Mesodermal cell (in vitro differentiated cells): ENCODE measurements around the gene PTPRN2.
"Not testable (repeated sequence)": the region's sequence is repeated elsewhere in the genome, so short reads cannot be mapped to it uniquely, and the experiment has no call there.

Experiments used
- H3K27ac ChIP-seq: 2 replicates; pipeline ENCODE4 v1.7.0; 2013; ENCODE audit warnings: mild to moderate bottlenecking, low read depth, low read length, moderate library complexity; ENCODE audit not compliant: severe bottlenecking
- H3K36me3 ChIP-seq: 2 replicates; pipeline ENCODE4 v1.7.1; 2013; ENCODE audit warnings: mild to moderate bottlenecking, low read length, moderate library complexity; ENCODE audit not compliant: control insufficient read depth, insufficient read depth
- H3K4me1 ChIP-seq: one replicate; pipeline ENCODE4 v1.7.1; 2013; ENCODE audit warnings: mild to moderate bottlenecking, low read length; ENCODE audit not compliant: insufficient read depth, control insufficient read depth, poor library complexity, severe bottlenecking
- H3K4me3 ChIP-seq: 2 replicates; pipeline ENCODE4 v1.7.0; 2013; ENCODE audit warnings: low read length, control low read depth, mild to moderate bottlenecking; ENCODE audit not compliant: insufficient read depth, poor library complexity, severe bottlenecking; ENCODE audit errors: extremely low read depth
- H3K9me3 ChIP-seq: 2 replicates; pipeline ENCODE4 v1.7.1; 2013; ENCODE audit warnings: mild to moderate bottlenecking, low read length, moderate library complexity; ENCODE audit not compliant: control insufficient read depth
- WGBS, 2 experiments: methylation state at CpG; one replicate each; pipeline ENCODE4 v1.1.5; 2013; ENCODE audit warnings: missing lambda C conversion rate in 2 of 2; ENCODE audit not compliant: insufficient coverage in 2 of 2; 5-methylcytosine and 5-hydroxymethylcytosine counted together

Gene PTPRN2

DNA sequence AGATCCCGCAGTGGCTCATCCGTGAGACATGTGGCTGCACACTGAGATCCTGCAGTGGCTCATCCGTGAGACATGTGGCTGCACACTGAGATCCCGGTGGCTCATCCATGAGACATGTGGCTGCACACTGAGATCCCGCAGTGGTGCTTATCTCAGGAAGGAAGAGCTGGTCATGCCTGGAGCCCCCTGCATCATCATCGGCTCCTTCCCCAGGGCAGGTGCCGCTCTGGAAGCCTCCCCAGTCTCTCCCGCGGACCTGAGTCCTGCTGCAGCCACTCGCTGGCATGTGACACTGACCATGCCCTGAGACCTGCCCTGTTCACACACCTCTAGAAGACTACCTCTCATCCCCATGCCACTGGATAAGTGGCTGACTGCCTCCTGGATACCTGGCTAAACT is 181.3 kb downstream of the PTPRN2 start:
- H3K36me3 ChIP-seq, result no peaks in the 10 kb centered on the region
- WGBS, 2 experiments, result 85 to 90% methylated on average over 8 to 10 of the region's 10 CpGs
- H3K4me3 ChIP-seq, result no peak overlapping the region
- no peak overlapping the region for H3K27ac ChIP-seq
- peaks cover 80% of the 10 kb centered on the region for H3K9me3 ChIP-seq
- no peaks in the 10 kb centered on the region for H3K4me1 ChIP-seq

DNA sequence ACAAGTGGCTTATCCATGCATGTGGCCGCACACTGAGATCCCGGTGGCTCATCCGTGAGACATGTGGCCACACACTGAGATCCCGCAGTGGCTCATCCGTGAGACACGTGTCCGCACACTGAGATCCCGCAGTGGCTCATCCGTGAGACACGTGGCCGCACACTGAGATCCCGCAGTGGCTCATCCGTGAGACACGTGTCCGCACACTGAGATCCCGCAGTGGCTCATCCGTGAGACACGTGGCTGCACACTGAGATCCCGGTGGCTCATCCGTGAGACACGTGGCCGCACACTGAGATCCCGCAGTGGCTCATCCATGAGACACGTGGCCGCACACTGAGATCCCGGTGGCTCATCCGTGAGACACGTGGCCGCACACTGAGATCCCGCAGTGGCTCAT is 181.9 kb downstream of the PTPRN2 start:
- not testable (repeated sequence) for H3K27ac ChIP-seq, H3K4me1 ChIP-seq, H3K36me3 ChIP-seq, H3K4me3 ChIP-seq
- peaks cover 80% of the 10 kb centered on the region for H3K9me3 ChIP-seq
- WGBS, 2 experiments, result 89 to 91% methylated on average over 16 to 20 of the region's 30 CpGs

DNA sequence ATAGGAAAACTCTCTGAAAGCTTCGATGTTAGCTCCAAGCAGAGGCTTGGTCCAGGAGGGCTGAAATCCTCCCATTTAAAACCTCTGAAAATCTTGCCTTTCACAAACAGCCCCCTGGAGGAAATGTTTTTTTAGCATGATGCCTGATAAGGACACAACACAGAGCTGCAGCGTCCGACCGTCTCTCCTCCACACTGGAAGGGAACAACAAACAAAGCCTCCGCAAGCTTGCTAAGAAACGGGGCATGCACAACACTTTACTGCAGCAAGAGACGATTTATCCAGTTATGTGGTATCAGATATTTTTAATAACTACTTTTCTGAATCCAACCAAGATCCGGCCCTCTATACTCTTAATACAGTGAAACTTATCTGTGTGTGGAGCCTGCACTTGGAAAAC is 182.3 kb downstream of the PTPRN2 start:
- no peak overlapping the region for H3K4me3 ChIP-seq
- no peaks in the 10 kb centered on the region for H3K4me1 ChIP-seq
- H3K36me3 ChIP-seq, result no peaks in the 10 kb centered on the region
- peaks cover 81% of the 10 kb centered on the region for H3K9me3 ChIP-seq
- H3K27ac ChIP-seq, result no peak overlapping the region
- 94 to 100% methylated on average over 2 to 5 of the region's 8 CpGs for WGBS, 2 experiments

DNA sequence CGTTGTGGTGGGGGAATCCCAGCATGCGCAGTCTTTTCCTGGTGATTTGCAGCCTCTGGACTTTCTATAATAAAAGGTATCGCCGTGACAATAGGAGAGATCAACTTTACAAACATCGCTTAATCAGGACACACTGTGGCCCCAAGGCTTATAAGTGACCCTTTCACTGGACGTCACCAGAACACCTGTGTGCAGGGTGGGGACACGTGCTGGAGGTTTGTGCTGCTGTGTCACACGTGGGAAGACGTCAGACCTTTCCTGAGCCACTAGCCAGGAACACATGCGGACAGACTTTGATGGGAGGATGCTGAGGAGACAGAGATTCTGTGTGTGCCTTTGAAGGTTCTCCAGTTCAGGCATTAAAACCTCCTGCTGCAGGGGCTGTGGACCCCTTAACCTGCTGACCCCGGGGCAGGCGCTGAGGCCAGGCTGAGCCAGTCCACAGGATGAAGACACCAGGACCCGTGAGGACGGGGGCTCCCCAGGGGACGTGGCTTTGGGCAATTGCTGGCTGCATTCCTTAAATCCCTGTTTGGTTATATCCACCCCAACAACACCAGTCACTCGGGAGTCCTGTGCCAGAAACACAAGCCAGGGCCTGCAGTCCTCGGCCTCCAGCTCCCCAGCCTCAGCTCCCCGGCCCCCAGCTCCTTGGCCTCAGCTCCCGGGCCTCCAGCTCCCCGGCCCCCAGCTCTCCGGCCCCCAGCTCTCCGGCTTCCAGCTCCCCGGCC is 183.4 kb downstream of the PTPRN2 start:
- 74 to 77% methylated on average over 17 to 19 of the region's 23 CpGs for WGBS, 2 experiments
- no peak overlapping the region for H3K4me3 ChIP-seq
- no peak overlapping the region for H3K27ac ChIP-seq
- no peaks in the 10 kb centered on the region for H3K4me1 ChIP-seq
- peaks cover 81% of the 10 kb centered on the region for H3K9me3 ChIP-seq
- no peaks in the 10 kb centered on the region for H3K36me3 ChIP-seq

DNA sequence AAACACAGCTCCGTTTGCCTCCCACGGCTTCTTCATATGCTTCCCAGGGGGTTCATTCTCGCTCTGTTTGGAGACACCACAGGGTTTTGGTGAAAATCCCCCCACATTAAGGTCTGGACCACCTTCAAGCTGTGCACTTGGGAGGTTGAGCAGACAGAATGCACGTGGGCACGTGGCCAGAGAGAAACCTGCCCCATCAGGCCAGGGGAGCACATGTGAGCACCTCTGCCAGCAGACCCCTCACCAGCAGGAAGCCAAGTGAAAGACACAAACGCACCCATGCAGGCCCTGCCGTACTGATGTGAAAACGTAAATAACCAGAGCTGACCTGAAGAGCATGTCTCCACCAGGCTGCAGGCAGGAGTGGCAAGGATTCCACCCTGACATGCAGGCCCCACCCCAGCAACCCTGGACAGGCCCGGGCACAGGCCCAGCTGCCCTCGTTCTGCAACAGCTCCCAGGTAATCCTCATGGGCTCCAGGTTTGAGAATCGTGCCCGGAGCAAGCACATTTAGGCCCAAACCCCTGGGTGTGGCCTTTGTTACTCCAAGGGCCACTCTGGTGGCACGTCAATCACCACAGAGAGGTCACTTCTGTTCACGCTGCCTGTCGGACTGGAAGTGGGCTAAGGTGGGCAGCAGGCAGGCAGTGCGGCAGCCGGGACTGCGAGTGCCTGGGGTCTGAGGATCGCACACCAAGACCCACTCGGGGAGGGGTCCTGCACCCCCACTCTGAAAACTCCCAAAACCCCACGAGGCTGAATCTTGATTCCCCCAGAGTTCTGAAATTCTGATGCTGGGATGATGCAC is 184.4 kb downstream of the PTPRN2 start:
- Histone ChIP-seq H3K4me3 (no peak overlapping the region), H3K9me3 (peaks cover 81% of the 10 kb centered on the region), H3K4me1 (no peaks in the 10 kb centered on the region), H3K36me3 (no peaks in the 10 kb centered on the region), H3K27ac (no peak overlapping the region)
- WGBS, 2 experiments, result 68 to 74% methylated on average over 15 to 19 of the region's 21 CpGs

DNA sequence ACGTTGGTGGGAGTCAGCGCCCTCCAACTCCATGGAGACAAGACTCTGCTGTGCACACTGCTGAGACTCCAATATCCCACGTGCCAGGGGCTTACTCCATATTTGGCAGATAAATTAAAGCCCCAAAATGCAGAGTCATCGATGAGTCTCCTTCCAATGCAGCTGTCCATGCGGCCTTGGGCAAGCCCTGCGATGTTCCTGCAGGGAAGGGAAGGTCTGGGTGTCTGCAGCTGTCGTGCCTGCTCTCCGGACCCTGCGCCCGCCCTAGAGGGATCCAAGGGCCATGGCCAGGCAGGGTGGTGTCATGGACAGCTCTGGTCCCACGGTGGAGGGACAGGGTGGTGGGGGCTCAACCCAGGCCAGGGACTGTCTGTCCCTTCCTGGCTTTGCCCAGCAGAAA is 185.2 kb downstream of the PTPRN2 start:
- Histone ChIP-seq H3K27ac (no peak overlapping the region), H3K9me3 (peaks cover 79% of the 10 kb centered on the region)
- WGBS, 2 experiments, result 57 to 60% methylated on average over 11 of the region's 11 CpGs

DNA sequence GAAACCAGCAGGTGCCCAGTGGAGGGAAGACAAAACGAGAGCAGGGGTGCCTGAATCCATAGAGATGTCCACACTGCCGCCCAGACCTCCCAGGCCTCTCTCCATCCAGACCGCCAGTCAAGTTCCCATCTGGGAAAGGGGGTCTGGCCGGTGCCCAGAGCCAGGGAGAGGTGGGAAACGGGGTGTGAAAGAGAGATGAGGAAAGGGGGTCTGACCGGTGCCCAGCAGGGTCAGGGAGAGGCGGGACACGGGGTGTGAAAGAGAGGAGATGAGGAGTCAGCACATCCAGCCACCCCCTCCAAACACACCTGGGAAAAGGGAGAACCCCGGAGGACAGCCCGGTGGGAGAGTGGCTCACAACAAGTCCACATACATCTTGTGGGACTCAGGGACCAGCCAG is 185.8 kb downstream of the PTPRN2 start:
- Histone ChIP-seq H3K27ac (no peak overlapping the region), H3K9me3 (peaks cover 81% of the 10 kb centered on the region), H3K36me3 (no peaks in the 10 kb centered on the region), H3K4me3 (no peak overlapping the region), H3K4me1 (no peaks in the 10 kb centered on the region)
- WGBS, 2 experiments, result 0 to 54% methylated on average over 1 to 4 of the region's 10 CpGs

More for the DNA sequence above, 185.2 kb downstream of the PTPRN2 start:
- Histone ChIP-seq H3K4me3 (no peak overlapping the region), H3K4me1 (no peaks in the 10 kb centered on the region), H3K36me3 (no peaks in the 10 kb centered on the region)

DNA sequence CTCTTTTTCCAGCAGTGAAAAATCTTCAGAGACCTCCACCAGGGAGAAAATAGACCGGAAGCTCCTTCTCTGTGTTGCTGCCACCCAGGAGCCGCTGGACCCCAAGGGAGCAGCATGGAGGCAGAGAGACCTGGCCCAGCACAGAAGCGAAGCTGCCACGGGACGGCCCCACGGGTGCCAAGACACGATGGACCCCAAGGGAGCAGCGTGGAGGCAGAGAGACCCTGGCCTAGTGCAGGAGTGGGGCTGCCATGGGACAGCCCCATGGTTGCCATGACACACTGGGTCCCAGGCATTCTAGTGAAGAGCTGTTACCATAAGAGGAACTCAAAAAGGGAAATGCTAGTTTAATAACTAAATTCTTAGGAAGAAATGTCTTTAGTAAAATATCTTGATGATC is 186.3 kb downstream of the PTPRN2 start:
- 63 to 93% methylated on average over 3 to 8 of the region's 8 CpGs for WGBS, 2 experiments
- Histone ChIP-seq H3K9me3 (peaks cover 81% of the 10 kb centered on the region), H3K27ac (no peak overlapping the region), H3K36me3 (no peaks in the 10 kb centered on the region), H3K4me1 (no peaks in the 10 kb centered on the region), H3K4me3 (no peak overlapping the region)

DNA sequence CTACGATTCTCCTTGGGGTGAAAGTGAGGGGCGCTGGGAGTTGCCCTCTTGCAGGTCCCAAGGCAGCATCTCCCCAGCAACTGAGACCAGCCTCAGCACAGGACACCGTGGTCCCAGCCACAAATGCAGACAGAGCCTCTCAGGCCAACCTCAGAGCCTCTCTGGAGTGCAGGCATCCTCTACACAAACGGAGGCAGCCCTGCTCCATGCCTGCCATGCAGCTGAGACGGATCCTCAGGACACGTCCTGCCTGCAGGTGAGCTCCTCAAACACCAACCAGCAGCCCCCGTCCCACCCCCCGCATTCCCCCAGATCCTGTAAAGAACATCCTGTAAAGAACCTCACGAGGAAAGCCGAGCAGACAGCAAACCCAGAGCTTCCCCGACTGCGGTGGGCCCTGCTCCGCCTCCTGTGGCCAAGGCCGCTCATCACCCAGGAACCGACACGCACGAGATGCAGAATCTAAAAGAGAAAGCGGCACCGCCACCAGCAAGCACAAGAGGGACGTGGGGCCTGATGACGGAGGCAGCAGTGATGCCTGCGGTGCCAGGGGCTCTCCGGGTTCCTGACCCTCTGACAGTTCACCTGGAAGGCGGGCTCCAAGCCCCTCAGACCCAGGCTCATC is 186.9 kb downstream of the PTPRN2 start:
- H3K4me1 ChIP-seq, result no peaks in the 10 kb centered on the region
- no peak overlapping the region for H3K27ac ChIP-seq
- H3K36me3 ChIP-seq, result no peaks in the 10 kb centered on the region
- 74 to 75% methylated on average over 12 to 24 of the region's 24 CpGs for WGBS, 2 experiments
- no peak overlapping the region for H3K4me3 ChIP-seq
- peaks cover 83% of the 10 kb centered on the region for H3K9me3 ChIP-seq

DNA sequence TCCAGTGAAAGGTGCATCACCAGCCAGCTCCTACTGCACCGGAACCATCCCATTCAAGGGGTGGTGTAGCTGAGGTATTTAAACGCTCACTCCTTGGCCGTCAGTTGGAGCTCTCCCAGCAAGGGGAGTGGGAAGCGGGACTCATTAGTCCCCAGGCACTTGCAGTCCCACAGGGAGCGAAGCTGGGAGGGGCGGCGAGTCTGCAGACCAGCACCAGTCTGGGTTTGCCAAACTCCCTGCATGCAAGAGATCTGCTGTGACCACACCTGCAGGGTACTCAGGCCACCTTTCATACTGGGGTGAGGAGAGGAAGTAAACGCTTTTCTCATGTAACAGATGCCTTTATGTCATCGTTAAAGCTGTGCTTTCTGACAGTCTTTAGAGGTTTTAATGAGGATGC is 187.9 kb downstream of the PTPRN2 start:
- Histone ChIP-seq H3K4me3 (no peak overlapping the region), H3K36me3 (no peaks in the 10 kb centered on the region), H3K4me1 (no peaks in the 10 kb centered on the region), H3K9me3 (peaks cover 77% of the 10 kb centered on the region), H3K27ac (no peak overlapping the region)
- 77 to 81% methylated on average over 9 of the region's 9 CpGs for WGBS, 2 experiments
